Measurements from ENCODE around the gene TMEM229B.

TMEM229B gene

DNA sequence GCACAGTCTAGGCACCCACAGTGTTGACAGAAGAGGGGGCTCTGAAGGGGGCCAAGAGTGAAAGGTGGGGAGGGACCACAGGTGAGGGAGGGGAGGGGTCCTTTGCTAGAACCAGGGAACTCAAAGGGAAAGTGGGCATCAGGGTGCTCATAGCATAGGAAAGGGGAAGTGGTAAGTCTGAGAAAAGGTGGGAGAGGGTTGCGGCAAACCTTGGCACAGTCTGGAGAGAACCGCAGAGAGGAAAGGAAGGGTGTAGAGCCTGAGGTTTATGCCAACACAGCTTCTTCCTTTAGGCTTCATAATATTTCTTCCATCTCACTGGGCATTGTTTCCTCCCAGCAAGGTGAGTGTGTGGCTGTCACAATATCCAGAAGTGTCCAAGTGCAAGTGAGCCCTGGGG, 65.1 kb downstream of the TMEM229B start:
- no peak for DNase-seq (ENCODE audit: low read depth)
- H3K4me3 ChIP-seq (ENCODE audit: low read depth, low read length) = no peak overlapping the region
- TF ChIP-seq, protein P1, sequence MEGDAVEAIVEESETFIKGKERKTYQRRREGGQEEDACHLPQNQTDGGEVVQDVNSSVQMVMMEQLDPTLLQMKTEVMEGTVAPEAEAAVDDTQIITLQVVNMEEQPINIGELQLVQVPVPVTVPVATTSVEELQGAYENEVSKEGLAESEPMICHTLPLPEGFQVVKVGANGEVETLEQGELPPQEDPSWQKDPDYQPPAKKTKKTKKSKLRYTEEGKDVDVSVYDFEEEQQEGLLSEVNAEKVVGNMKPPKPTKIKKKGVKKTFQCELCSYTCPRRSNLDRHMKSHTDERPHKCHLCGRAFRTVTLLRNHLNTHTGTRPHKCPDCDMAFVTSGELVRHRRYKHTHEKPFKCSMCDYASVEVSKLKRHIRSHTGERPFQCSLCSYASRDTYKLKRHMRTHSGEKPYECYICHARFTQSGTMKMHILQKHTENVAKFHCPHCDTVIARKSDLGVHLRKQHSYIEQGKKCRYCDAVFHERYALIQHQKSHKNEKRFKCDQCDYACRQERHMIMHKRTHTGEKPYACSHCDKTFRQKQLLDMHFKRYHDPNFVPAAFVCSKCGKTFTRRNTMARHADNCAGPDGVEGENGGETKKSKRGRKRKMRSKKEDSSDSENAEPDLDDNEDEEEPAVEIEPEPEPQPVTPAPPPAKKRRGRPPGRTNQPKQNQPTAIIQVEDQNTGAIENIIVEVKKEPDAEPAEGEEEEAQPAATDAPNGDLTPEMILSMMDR (IDR thresholded peaks at IDR 0.05; ENCODE audit: insufficient read depth, low read depth, low read length, missing control alignments) = no peak

DNA sequence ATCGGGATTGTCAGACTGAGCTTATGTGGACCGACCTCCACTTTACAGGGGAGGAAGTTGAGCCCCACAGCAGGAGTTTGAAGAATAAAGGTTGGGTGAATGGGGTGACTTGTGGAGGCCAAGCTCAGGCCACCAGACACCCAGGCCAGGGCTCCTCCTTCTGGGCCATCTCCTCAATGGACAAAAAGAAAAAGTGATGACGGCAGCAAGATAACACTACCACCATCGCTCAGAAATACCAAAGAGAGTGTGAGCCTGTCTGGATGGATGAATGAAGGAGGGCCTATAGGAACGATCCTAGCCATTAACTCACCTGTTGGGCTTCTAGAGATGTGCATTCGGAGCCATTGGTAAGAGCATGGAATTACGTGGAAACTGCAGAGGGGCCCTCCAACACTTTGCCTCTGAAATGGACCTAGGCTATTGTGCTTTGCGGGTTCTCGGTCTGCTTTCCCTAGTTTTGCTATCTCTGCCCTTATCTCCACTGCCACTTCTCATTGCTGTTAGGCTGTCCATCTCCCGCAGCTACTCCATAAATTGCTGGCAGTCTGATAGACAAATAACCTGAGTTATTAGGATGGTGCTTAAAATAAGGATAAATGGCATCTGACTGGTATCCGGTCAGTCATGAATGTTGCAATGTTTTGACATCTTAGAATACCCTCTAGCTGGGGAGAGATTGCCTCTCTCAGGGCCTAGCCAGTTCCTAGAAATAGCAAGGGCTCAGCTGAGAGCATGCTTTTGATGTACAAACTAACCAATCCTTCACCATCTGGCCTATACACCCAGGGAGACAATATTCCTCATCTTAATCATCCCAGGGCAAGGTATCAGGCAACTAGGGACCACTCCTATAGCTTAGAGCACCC, 66.9 kb downstream of the TMEM229B start:
- TF ChIP-seq, protein P1 (IDR thresholded peaks at IDR 0.05; ENCODE audit: insufficient read depth, low read depth, low read length, missing control alignments) = no peak
- DNase-seq (ENCODE audit: low read depth) = no peak
- no peak overlapping the region for H3K4me3 ChIP-seq (ENCODE audit: low read depth, low read length)
